Measurements from ENCODE around the gene PRG3.

The PRG3 gene

GRCh38 chr11:57370941-57371340 lies 10.0 kb downstream of the PRG3 start:
- TF ChIP-seq CTCF (conservative IDR thresholded peaks at IDR 0.05; ENCODE audit: low read depth, low read length), result no peak
- Histone ChIP-seq H3K27ac (no peak overlapping the region), H3K79me2 (ENCODE audit: insufficient read depth, low read depth) (no peaks in the 10 kb centered on the region), H3K9ac (no peak overlapping the region), H3K36me3 (ENCODE audit: insufficient read depth) (no peaks in the 10 kb centered on the region), H3K4me1 (ENCODE audit: low read depth, poor library complexity, severe bottlenecking) (no peaks in the 10 kb centered on the region), H3K27me3 (ENCODE audit: insufficient read depth, low read depth) (no peaks in the 10 kb centered on the region), H3K4me2 (no peak overlapping the region), H2AFZ (ENCODE audit: low read depth) (no peak overlapping the region), H4K20me1 (ENCODE audit: insufficient read depth) (no peaks in the 10 kb centered on the region), H3K4me3 (IDR thresholded peaks at IDR 0.05; ENCODE audit: insufficient read depth, low read depth, low read length) (no peak overlapping the region)

GRCh38 chr11:57370251-57370650 lies 10.7 kb downstream of the PRG3 start:
- H3K4me1 ChIP-seq (ENCODE audit: low read depth, poor library complexity, severe bottlenecking), result no peaks in the 10 kb centered on the region
- H3K36me3 ChIP-seq (ENCODE audit: insufficient read depth), result no peaks in the 10 kb centered on the region
- no peak overlapping the region for H3K9ac ChIP-seq
- H2AFZ ChIP-seq (ENCODE audit: low read depth), result no peak overlapping the region
- H3K27me3 ChIP-seq (ENCODE audit: insufficient read depth, low read depth), result no peaks in the 10 kb centered on the region
- H3K79me2 ChIP-seq (ENCODE audit: insufficient read depth, low read depth), result no peaks in the 10 kb centered on the region
- no peak overlapping the region for H3K4me2 ChIP-seq
- TF ChIP-seq CTCF (conservative IDR thresholded peaks at IDR 0.05; ENCODE audit: low read depth, low read length), result no peak
- H4K20me1 ChIP-seq (ENCODE audit: insufficient read depth), result no peaks in the 10 kb centered on the region
- no peak overlapping the region for H3K4me3 ChIP-seq (IDR thresholded peaks at IDR 0.05; ENCODE audit: insufficient read depth, low read depth, low read length)
- H3K27ac ChIP-seq, result no peak overlapping the region

- H3K79me2 ChIP-seq (ENCODE audit: insufficient read depth, low read depth), result no peaks in the 10 kb centered on the region
- no peaks in the 10 kb centered on the region for H4K20me1 ChIP-seq (ENCODE audit: insufficient read depth)
- H3K27ac ChIP-seq, result no peak overlapping the region
- no peak for TF ChIP-seq CTCF (conservative IDR thresholded peaks at IDR 0.05; ENCODE audit: low read depth, low read length)
- H3K4me3 ChIP-seq (IDR thresholded peaks at IDR 0.05; ENCODE audit: insufficient read depth, low read depth, low read length), result no peak overlapping the region
- no peak overlapping the region for H3K4me2 ChIP-seq
- H3K4me1 ChIP-seq (ENCODE audit: low read depth, poor library complexity, severe bottlenecking), result no peaks in the 10 kb centered on the region
- H3K9ac ChIP-seq, result no peak overlapping the region
- no peaks in the 10 kb centered on the region for H3K27me3 ChIP-seq (ENCODE audit: insufficient read depth, low read depth)
- no peaks in the 10 kb centered on the region for H3K36me3 ChIP-seq (ENCODE audit: insufficient read depth)
- H2AFZ ChIP-seq (ENCODE audit: low read depth), result no peak overlapping the region
These were observed 12.1 kb downstream of the PRG3 start for GRCh38 chr11:57368845-57369232.

- Histone ChIP-seq H3K27ac (no peak overlapping the region), H3K9ac (no peak overlapping the region), H4K20me1 (ENCODE audit: insufficient read depth) (no peaks in the 10 kb centered on the region), H3K27me3 (ENCODE audit: insufficient read depth, low read depth) (no peaks in the 10 kb centered on the region), H3K4me1 (ENCODE audit: low read depth, poor library complexity, severe bottlenecking) (no peaks in the 10 kb centered on the region), H3K4me3 (IDR thresholded peaks at IDR 0.05; ENCODE audit: insufficient read depth, low read depth, low read length) (no peak overlapping the region), H3K36me3 (ENCODE audit: insufficient read depth) (no peaks in the 10 kb centered on the region), H2AFZ (ENCODE audit: low read depth) (no peak overlapping the region), H3K4me2 (no peak overlapping the region), H3K79me2 (ENCODE audit: insufficient read depth, low read depth) (no peaks in the 10 kb centered on the region)
- no peak for TF ChIP-seq CTCF (conservative IDR thresholded peaks at IDR 0.05; ENCODE audit: low read depth, low read length)
These were observed 12.7 kb downstream of the PRG3 start for GRCh38 chr11:57368106-57368844.
